ENCODE results near the gene NCKAP5L. TPM values are rescaled to one million over a fixed set of nuclear protein-coding genes. Genes with fewer than 3 reads are reported as not detected.
"Not testable (repeated sequence)": the region's sequence is repeated elsewhere in the genome, so short reads cannot be mapped to it uniquely, and the experiment has no call there.

The NCKAP5L gene
- total RNA-seq, 1 donor from 2014 or later: 23.2 TPM

DNA sequence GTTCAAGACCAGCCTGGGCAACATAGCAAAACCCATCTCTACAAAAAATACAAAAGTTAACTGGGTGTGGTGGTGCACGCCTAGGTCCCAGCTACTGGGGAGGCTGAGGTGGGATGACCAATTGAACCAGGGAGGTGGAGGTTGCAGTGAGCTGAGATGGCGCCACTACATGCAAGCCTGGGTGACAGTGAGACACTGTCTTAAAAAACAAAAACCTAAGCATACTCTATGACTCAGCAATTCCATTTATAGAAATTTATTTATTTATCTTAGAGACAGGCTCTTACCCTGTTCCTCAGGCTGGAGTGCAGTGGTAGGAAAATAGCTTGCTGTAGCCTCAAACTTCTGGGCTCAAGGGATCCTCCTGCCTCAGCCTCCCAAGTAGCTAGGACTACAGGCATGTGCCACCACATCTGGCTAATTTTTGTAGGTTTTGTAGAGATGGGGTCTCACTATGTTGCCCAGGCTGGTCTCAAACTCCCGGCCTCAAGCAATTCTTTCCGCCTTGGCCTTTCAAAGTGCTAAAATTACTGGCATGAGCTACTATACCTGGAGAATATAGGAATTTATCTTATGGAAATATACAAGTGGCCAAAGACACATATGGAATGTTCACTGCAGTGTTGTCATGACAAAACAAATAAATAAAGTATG, 43.3 kb downstream of the NCKAP5L start:
- ATAC-seq: no peak
- no peak overlapping the region for H3K4me3 ChIP-seq
- no peaks in the 10 kb centered on the region for H3K27me3 ChIP-seq
- no peaks in the 10 kb centered on the region for H3K36me3 ChIP-seq
- no peak for DNase-seq
- no peaks in the 10 kb centered on the region for H3K9me3 ChIP-seq
- TF ChIP-seq, protein P1, sequence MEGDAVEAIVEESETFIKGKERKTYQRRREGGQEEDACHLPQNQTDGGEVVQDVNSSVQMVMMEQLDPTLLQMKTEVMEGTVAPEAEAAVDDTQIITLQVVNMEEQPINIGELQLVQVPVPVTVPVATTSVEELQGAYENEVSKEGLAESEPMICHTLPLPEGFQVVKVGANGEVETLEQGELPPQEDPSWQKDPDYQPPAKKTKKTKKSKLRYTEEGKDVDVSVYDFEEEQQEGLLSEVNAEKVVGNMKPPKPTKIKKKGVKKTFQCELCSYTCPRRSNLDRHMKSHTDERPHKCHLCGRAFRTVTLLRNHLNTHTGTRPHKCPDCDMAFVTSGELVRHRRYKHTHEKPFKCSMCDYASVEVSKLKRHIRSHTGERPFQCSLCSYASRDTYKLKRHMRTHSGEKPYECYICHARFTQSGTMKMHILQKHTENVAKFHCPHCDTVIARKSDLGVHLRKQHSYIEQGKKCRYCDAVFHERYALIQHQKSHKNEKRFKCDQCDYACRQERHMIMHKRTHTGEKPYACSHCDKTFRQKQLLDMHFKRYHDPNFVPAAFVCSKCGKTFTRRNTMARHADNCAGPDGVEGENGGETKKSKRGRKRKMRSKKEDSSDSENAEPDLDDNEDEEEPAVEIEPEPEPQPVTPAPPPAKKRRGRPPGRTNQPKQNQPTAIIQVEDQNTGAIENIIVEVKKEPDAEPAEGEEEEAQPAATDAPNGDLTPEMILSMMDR (IDR thresholded peaks at IDR 0.05): no peak
- intact Hi-C loops (cut with DNase I): no loop called here
- H3K27ac ChIP-seq: no peak overlapping the region
- H3K4me1 ChIP-seq: peaks cover 10% of the 10 kb centered on the region

DNA sequence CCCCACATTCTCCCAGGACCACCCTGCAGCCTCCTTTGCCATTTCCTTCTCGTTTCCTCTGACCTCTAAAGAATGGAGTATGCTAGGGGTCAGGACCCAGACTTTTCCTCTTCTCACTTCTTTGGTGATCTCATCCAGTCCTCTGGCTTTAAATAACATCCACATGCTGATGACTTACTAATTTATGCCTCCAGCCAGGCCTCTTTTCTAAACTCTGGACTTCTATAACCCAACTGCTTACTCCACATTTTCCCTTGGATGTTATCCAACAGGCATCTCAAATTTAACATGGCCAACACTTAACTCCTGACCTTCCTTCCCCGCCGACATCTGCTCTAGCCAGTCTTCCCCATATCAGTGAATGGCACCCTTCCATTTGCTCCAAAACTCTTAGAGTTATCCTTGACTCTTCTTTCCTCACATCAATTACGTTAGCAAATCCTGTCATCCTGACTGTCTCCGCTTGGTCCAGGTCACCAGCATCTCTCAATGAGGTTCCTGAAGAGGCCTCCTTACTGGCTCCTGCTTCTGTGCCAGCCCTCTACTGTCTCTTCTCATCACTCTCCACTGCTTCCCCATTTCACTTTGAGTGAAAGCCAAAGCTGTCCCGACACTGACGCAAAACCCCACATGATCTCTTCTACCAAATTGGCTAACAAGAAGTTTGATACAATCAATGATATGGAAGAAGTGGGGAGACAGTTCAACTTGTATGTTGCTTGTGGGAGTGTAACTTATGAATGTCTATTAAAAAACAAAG, 44.1 kb downstream of the NCKAP5L start:
- intact Hi-C loops (cut with DNase I): no loop called here
- Histone ChIP-seq H3K27ac (no peak overlapping the region), H3K36me3 (no peaks in the 10 kb centered on the region), H3K4me1 (peaks cover 10% of the 10 kb centered on the region), H3K27me3 (no peaks in the 10 kb centered on the region), H3K9me3 (no peaks in the 10 kb centered on the region), H3K4me3 (no peak overlapping the region)
- TF ChIP-seq, protein P1 (IDR thresholded peaks at IDR 0.05): no peak
- peak; percentile 81 for ATAC-seq
- DNase-seq: no peak

DNA sequence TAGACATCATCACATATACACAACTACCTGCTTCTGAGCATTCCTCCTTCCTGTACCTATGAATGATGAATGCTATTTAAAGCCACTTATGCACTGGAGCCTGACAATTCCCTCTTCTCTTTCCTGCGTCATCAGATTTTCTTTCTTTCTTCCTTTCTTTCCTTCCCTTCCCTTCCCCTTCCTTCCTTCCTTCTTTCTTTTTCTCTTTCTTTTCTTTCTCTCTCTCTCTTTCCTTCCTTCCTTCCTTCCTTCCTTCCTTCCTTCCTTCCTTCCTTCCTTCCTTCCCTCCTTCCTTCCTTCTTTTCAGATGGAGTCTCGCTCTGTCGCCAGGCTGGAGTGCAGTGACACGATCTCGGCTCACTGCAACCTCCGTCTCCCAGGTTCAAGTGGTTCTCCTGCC, 47.3 kb downstream of the NCKAP5L start:
- H3K9me3 ChIP-seq; H3K27ac ChIP-seq; intact Hi-C loops (cut with DNase I); H3K27me3 ChIP-seq; ATAC-seq; H3K36me3 ChIP-seq; DNase-seq; H3K4me3 ChIP-seq: not testable (repeated sequence)
- H3K4me1 ChIP-seq: peaks cover 16% of the 10 kb centered on the region

DNA sequence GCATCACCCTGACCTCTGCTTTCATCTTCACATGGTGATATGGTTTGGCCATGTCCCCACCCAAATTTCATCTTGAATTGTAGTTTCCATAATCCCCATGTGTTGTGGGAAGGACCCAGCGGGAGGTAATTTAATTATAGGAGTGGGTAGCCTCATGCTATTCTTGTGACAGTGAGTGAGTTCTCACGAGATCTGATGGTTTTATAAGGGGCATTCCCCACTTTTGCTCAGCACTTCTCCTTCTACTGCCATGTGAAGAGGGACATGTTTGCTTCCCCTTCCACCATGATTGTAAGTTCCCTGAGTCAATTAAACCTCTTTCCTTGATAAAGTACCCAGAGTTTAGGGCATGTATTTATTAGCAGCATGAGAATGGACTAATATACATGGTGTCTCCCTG, 48.6 kb downstream of the NCKAP5L start:
- intact Hi-C loops (cut with DNase I): loop anchor here (5.0 kb wide), 1 partner anchor 63 kb away; the partner anchor contains the start of gene BCDIN3D
- Histone ChIP-seq H3K4me1 (peaks cover 12% of the 10 kb centered on the region), H3K9me3 (no peaks in the 10 kb centered on the region), H3K4me3 (no peak overlapping the region), H3K27me3 (no peaks in the 10 kb centered on the region), H3K36me3 (no peaks in the 10 kb centered on the region), H3K27ac (no peak overlapping the region)
- TF ChIP-seq, protein P1 (IDR thresholded peaks at IDR 0.05): no peak
- DNase-seq (no peak), ATAC-seq (no peak)

DNA sequence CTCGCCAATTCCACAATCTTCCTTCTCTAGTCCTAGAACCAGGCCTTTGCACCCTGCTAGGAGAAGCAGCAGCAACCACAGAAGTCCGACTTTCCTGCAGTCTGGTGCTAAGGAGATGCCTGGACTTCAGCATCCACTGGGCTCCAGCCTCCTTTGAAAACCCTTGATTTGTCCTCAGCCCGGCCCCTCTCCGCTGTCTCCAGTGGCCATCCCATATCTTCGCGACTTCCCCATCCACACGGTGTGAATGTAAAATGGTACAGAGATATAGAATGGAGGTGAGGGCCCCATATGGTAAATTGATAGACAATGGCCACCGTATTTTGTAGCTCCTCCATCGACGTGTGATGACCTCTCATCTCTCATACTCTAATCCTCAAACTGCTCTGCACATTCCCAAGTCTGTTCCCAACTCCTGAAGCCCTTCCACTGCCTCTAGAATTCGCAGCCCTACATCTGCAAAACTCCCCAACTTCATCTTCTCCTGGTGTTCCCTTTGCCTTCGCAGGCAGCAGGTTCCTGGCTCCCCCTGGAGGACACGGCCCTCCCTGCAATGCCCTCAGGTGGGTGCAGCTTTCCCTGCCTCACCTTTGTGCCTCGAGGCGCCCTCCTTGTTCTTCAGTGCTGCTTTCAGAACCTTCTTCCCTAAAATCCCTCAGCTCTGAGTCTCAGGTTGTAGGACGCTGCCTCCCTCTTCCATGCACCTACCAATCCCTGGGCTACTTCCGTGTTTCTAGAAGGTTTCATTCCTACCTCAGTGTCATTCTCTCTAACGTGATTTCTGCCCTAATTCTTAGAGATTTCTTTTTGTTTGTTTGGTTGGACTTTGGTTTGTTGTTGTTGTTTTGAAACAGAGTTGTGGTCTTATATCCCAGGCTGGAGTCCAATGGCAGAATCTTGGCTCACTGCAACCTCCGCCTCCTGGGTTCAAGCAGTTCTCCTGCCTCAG, 50.1 kb downstream of the NCKAP5L start:
- H3K4me1 ChIP-seq: peaks cover 6% of the 10 kb centered on the region
- ATAC-seq: peak; percentile 84
- H3K36me3 ChIP-seq: no peaks in the 10 kb centered on the region
- H3K27me3 ChIP-seq: no peaks in the 10 kb centered on the region
- peak; percentile 82 for DNase-seq
- TF ChIP-seq, protein P1 (IDR thresholded peaks at IDR 0.05): peak; percentile 84
- H3K9me3 ChIP-seq: no peaks in the 10 kb centered on the region
- H3K27ac ChIP-seq: no peak overlapping the region
- no peak overlapping the region for H3K4me3 ChIP-seq
- intact Hi-C loops (cut with DNase I): loop anchor here (5.0 kb wide), 1 partner anchor 64 kb away; the partner anchor contains the start of gene BCDIN3D
